Fibroblast of the conjunctiva (primary cell): Measurements from ENCODE around the gene AGK.
A peak's percentile ranks its signal among the peaks of the same experiment; 100 is the strongest.
"Not testable (repeated sequence)": the region's sequence is repeated elsewhere in the genome, so short reads cannot be mapped to it uniquely, and the experiment has no call there.

Source experiments
- DNase-seq: peaks from one replicate; pipeline ENCODE4 v3.0.0-alpha.2; 2010; ENCODE audit warnings: low read depth

AGK gene

GRCh38 chr7:141587304-141587703 lies 36.1 kb downstream of the AGK start:
- DNase-seq, result no peak

GRCh38 chr7:141588912-141589311 lies 37.7 kb downstream of the AGK start:
- DNase-seq, result no peak

GRCh38 chr7:141590071-141590470 lies 38.9 kb downstream of the AGK start:
- no peak for DNase-seq

- no peak for DNase-seq
Observed at GRCh38 chr7:141590666-141591065, 39.5 kb downstream of the AGK start.

GRCh38 chr7:141593134-141593533 lies 41.9 kb downstream of the AGK start:
- DNase-seq, result peak; percentile 32

- DNase-seq, result no peak
Observed at GRCh38 chr7:141597966-141598365, 46.8 kb downstream of the AGK start.

- no peak for DNase-seq
Observed at GRCh38 chr7:141598408-141598807, 47.2 kb downstream of the AGK start.

GRCh38 chr7:141600168-141601006 lies 49.2 kb downstream of the AGK start:
- no peak for DNase-seq

- DNase-seq, result no peak
Observed at GRCh38 chr7:141609576-141609975, 58.4 kb downstream of the AGK start.

- DNase-seq, result no peak
Observed at GRCh38 chr7:141610671-141611070, 59.5 kb downstream of the AGK start.

GRCh38 chr7:141612861-141613260 lies 61.7 kb downstream of the AGK start:
- no peak for DNase-seq

- DNase-seq, result no peak
Observed at GRCh38 chr7:141617280-141617679, 66.1 kb downstream of the AGK start.

GRCh38 chr7:141619745-141620144 lies 68.5 kb downstream of the AGK start:
- no peak for DNase-seq

GRCh38 chr7:141624763-141625162 lies 73.6 kb downstream of the AGK start:
- DNase-seq, result no peak

- no peak for DNase-seq
Observed at GRCh38 chr7:141630621-141631020, 79.4 kb downstream of the AGK start.

GRCh38 chr7:141631525-141631924 lies 80.3 kb downstream of the AGK start:
- DNase-seq, result no peak

GRCh38 chr7:141634065-141634464 lies 82.9 kb downstream of the AGK start:
- DNase-seq, result no peak

- DNase-seq, result no peak
Observed at GRCh38 chr7:141636053-141636452, 84.8 kb downstream of the AGK start.

- DNase-seq, result no peak
Observed at GRCh38 chr7:141640239-141640840, 89.1 kb downstream of the AGK start.

GRCh38 chr7:141641876-141642275 lies 90.7 kb downstream of the AGK start:
- DNase-seq, result no peak

- DNase-seq, result no peak
Observed at GRCh38 chr7:141645188-141645587, 94.0 kb downstream of the AGK start.

- no peak for DNase-seq
Observed at GRCh38 chr7:141646826-141647480, 95.7 kb downstream of the AGK start.

GRCh38 chr7:141647701-141648100 lies 96.5 kb downstream of the AGK start:
- not testable (repeated sequence) for DNase-seq
